Parathyroid adenoma (tissue), 2 donors: ENCODE measurements around the gene MTUS2.
A peak's percentile ranks its signal among the peaks of the same experiment; 100 is the strongest.

Experiments used
- H2AFZ ChIP-seq: fragments of 300-600 bp; sonication (generic); one replicate; pipeline ENCODE4 v1.7.0; 2017; ENCODE audit warnings: antibody characterized with exemption, mild to moderate bottlenecking
- H3K27ac ChIP-seq: fragments of 300-600 bp; sonication (generic); one replicate; pipeline ENCODE4 v1.7.0; 2017
- H3K27me3 ChIP-seq: fragments of 300-600 bp; sonication (generic); one replicate; pipeline ENCODE4 v1.7.0; 2017; ENCODE audit warnings: low read length; ENCODE audit not compliant: control insufficient read depth, insufficient read depth
- H3K36me3 ChIP-seq: fragments of 300-600 bp; sonication (generic); one replicate; pipeline ENCODE4 v1.7.0; 2017; ENCODE audit warnings: low read length; ENCODE audit not compliant: control insufficient read depth, insufficient read depth
- H3K4me1 ChIP-seq: fragments of 300-600 bp; sonication (generic); one replicate; pipeline ENCODE4 v1.7.0; 2017; ENCODE audit warnings: control low read depth
- H3K4me2 ChIP-seq: fragments of 300-600 bp; sonication (generic); one replicate; pipeline ENCODE4 v1.7.0; 2017; ENCODE audit warnings: low read length
- H3K4me3 ChIP-seq: fragments of 300-600 bp; sonication (generic); one replicate; pipeline ENCODE4 v1.7.0; 2017; ENCODE audit warnings: low read depth, low read length
- H3K79me2 ChIP-seq: fragments of 300-600 bp; sonication (generic); one replicate; pipeline ENCODE4 v1.7.0; 2017; ENCODE audit warnings: control low read depth
- H3K9ac ChIP-seq: fragments of 300-600 bp; sonication (generic); one replicate; pipeline ENCODE4 v1.7.0; 2017; ENCODE audit warnings: mild to moderate bottlenecking
- H3K9me3 ChIP-seq: fragments of 300-600 bp; sonication (generic); one replicate; pipeline ENCODE4 v1.7.0; 2017; ENCODE audit warnings: low read length; ENCODE audit not compliant: control insufficient read depth
- TF ChIP-seq, protein P1 (sequence below): fragments of 300-600 bp; sonication (generic); IDR thresholded peaks from one replicate; pipeline ENCODE4 v1.7.0; 2017; ENCODE audit warnings: antibody characterized with exemption, mild to moderate bottlenecking
- donor health status: primary hyperparathyroidism.

MTUS2 gene

DNA sequence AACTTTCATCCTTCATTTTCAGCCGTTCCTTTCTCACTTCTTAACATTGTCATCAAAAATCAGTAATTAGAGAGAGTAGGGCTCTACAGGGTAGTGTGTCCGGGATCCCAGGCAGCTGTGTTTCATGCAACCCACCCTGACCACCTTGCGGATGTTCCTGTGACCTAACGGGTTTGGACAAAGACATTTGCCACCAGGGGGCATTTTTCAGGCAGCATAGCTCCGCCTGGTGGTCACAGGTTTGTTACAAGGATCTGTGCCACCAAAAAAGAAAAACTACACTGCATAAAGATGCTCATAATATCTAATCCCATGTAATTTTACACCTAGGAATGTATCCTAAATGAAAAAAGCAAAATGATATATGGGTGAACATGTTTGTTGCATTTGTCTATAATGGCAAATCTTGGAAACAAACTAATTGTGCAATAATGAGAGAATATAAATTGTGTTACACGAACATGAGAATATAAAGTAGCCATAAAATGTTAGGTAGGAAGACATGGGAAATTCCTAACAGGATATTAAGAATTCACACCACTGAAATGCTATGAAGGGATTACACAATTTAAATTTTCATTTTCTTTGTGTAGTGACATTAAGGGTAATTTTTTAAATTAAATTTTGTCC lies 652.3 kb downstream of the MTUS2 start:
- H3K27ac ChIP-seq: no peak overlapping the region
- H3K9me3 ChIP-seq: no peaks in the 10 kb centered on the region
- TF ChIP-seq, protein P1, sequence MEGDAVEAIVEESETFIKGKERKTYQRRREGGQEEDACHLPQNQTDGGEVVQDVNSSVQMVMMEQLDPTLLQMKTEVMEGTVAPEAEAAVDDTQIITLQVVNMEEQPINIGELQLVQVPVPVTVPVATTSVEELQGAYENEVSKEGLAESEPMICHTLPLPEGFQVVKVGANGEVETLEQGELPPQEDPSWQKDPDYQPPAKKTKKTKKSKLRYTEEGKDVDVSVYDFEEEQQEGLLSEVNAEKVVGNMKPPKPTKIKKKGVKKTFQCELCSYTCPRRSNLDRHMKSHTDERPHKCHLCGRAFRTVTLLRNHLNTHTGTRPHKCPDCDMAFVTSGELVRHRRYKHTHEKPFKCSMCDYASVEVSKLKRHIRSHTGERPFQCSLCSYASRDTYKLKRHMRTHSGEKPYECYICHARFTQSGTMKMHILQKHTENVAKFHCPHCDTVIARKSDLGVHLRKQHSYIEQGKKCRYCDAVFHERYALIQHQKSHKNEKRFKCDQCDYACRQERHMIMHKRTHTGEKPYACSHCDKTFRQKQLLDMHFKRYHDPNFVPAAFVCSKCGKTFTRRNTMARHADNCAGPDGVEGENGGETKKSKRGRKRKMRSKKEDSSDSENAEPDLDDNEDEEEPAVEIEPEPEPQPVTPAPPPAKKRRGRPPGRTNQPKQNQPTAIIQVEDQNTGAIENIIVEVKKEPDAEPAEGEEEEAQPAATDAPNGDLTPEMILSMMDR: peak; percentile 62
- H3K9ac ChIP-seq: no peak overlapping the region
- no peaks in the 10 kb centered on the region for H3K27me3 ChIP-seq
- H3K4me3 ChIP-seq: no peak overlapping the region
- no peaks in the 10 kb centered on the region for H3K36me3 ChIP-seq
- H2AFZ ChIP-seq: no peak overlapping the region
- H3K79me2 ChIP-seq: no peaks in the 10 kb centered on the region
- H3K4me1 ChIP-seq: no peaks in the 10 kb centered on the region
- H3K4me2 ChIP-seq: no peak overlapping the region

DNA sequence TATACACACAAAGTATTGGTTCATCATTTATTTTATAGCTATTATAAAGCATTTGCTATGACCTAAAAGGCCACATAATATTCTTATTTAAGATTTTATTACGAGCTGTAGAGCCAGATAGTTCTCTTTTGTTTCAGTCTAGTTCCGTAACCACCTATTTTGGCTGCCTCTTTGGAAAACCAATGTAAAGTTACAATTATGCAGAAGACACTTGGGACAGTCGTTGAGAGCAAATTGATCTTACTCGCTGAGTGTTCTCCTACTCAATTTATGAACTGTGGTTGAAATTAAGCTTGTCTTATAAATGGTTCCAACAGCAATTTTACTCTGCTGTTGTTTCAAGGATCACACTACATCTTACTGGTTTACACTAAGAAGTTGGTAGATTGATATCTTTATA lies 653.0 kb downstream of the MTUS2 start:
- H3K9ac ChIP-seq: no peak overlapping the region
- TF ChIP-seq, protein P1: no peak
- no peaks in the 10 kb centered on the region for H3K36me3 ChIP-seq
- no peaks in the 10 kb centered on the region for H3K4me1 ChIP-seq
- H3K9me3 ChIP-seq: no peaks in the 10 kb centered on the region
- H3K4me2 ChIP-seq: no peak overlapping the region
- H3K27me3 ChIP-seq: no peaks in the 10 kb centered on the region
- H2AFZ ChIP-seq: no peak overlapping the region
- H3K4me3 ChIP-seq: no peak overlapping the region
- H3K27ac ChIP-seq: no peak overlapping the region
- H3K79me2 ChIP-seq: no peaks in the 10 kb centered on the region

DNA sequence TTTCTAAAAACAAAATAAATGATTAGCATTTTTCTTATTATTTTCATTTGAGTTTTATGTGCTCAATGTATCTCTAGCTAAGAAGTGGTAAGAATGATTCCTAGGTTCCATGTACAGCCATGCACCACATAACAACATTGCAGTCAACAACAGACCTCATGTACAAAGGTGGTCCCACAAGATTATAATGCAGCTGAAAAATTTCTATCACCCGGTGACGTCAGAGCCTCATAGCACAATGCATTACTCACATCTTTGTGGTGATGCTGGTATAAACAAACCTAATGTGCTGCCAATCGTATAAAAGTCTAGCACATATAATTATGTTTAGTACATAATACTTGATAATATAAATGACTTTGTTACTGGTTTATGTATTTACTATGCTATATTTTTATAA lies 654.9 kb downstream of the MTUS2 start:
- no peaks in the 10 kb centered on the region for H3K79me2 ChIP-seq
- H3K4me3 ChIP-seq: no peak overlapping the region
- no peaks in the 10 kb centered on the region for H3K4me1 ChIP-seq
- no peaks in the 10 kb centered on the region for H3K36me3 ChIP-seq
- no peaks in the 10 kb centered on the region for H3K27me3 ChIP-seq
- no peak overlapping the region for H3K4me2 ChIP-seq
- no peak overlapping the region for H3K27ac ChIP-seq
- H3K9me3 ChIP-seq: no peaks in the 10 kb centered on the region
- no peak overlapping the region for H3K9ac ChIP-seq
- H2AFZ ChIP-seq: no peak overlapping the region
- TF ChIP-seq, protein P1: no peak

DNA sequence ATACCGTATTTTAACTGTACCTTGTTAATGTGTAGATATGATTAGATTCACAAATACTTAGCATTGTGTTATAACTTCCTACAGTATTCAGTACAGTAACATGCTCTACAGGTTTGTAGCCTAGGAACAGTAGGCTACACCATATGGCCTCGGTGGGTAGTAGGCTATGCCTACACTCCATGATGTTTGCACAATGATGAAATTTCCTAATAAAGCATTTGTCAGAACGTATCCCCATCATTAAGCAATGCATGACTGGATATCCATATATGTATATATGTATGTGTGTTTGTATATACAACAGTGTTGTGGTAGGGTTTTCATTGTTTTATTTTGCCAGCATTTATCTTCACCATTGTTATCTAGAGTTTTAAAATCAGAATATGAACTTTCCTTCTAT lies 655.9 kb downstream of the MTUS2 start:
- Histone ChIP-seq H3K79me2 (no peaks in the 10 kb centered on the region), H3K27me3 (no peaks in the 10 kb centered on the region), H3K9ac (no peak overlapping the region), H3K4me1 (no peaks in the 10 kb centered on the region), H3K27ac (no peak overlapping the region), H2AFZ (no peak overlapping the region), H3K4me2 (no peak overlapping the region), H3K9me3 (no peaks in the 10 kb centered on the region), H3K4me3 (no peak overlapping the region), H3K36me3 (no peaks in the 10 kb centered on the region)
- TF ChIP-seq, protein P1: no peak

DNA sequence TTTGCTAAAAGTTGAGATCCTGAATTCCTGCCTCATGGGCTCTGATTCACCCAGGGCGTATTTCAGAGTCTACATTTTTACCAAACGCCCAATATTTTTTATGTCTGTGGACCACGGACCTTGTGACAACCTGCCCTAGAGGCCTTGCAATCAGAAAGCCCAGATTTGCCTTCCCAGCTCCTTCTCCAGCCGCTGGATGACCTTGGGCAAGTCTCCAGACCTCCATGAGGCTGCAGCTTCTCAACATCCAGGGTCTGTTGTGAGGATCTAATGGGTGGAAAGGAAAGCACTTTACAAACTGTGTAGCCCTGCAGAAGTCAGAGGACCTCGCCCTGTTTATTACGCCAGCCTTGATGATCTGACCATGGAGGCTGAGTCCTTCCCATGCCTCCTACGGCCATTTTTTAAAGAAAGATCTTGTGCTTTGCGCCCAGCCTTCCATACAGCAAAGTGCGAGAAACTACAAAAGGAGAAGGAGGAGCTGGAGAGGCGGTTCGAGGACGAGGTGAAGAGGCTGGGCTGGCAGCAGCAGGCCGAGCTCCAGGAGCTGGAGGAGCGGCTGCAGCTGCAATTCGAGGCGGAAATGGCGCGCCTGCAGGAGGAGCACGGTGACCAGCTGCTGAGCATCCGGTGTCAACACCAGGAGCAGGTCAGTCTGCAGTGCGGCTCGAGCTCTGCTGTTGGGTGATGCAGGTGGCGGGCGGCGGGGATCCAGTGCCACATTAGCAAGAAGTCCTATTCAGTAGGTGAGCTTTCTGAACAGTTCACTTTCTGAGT lies 659.8 kb downstream of the MTUS2 start:
- TF ChIP-seq, protein P1: no peak
- Histone ChIP-seq H3K27me3 (no peaks in the 10 kb centered on the region), H3K9ac (no peak overlapping the region), H2AFZ (no peak overlapping the region), H3K4me1 (no peaks in the 10 kb centered on the region), H3K9me3 (no peaks in the 10 kb centered on the region), H3K36me3 (no peaks in the 10 kb centered on the region), H3K79me2 (no peaks in the 10 kb centered on the region), H3K4me3 (no peak overlapping the region), H3K27ac (no peak overlapping the region), H3K4me2 (no peak overlapping the region)
